GM12878 (cell line): ENCODE measurements around the gene FUCA2. TPM values are rescaled to one million over a fixed set of nuclear protein-coding genes. Genes with fewer than 3 reads are reported as not detected.

Experiments used
- CHD1 ChIP-seq: IDR thresholded peaks from 2 replicates; pipeline ENCODE4 v1.6.1; 2012; ENCODE audit warnings: low read depth, low read length, improper control_type of control experiment
- EP300 ChIP-seq, 2 experiments: fragments of 150-350 bp in 1 of 2; IDR thresholded peaks; 2 replicates each; pipeline ENCODE4 v1.6.1; 2011 to 2012; ENCODE audit warnings: low read depth in 2 of 2, low read length in 2 of 2, borderline replicate concordance in 1 of 2, improper control_type of control experiment in 1 of 2, inconsistent platforms in 1 of 2; ENCODE audit not compliant: control insufficient read depth in 1 of 2
- GATAD2B ChIP-seq: fragments of 450-650 bp; conservative IDR thresholded peaks from 2 replicates; pipeline ENCODE4 v1.6.1; 2017; ENCODE audit warnings: low read depth, mild to moderate bottlenecking, moderate library complexity
- IKZF2 ChIP-seq, 2 experiments: fragments of 450-650 bp; IDR thresholded peaks; 2 replicates each; pipeline ENCODE4 v1.6.1; 2017; ENCODE audit warnings: mild to moderate bottlenecking in 2 of 2, moderate library complexity in 2 of 2
- MAX ChIP-seq: IDR thresholded peaks from 2 replicates; pipeline ENCODE4 v1.6.1; 2012; ENCODE audit warnings: low read depth, low read length, improper control_type of control experiment
- MYC ChIP-seq: IDR thresholded peaks from 2 replicates; pipeline ENCODE4 v1.6.1; 2011; ENCODE audit warnings: mild to moderate bottlenecking, low read length, moderate library complexity, inconsistent platforms; ENCODE audit not compliant: insufficient read depth, insufficient replicate concordance, insufficient read length, severe bottlenecking
- NR2F1 ChIP-seq: fragments of 450-650 bp; conservative IDR thresholded peaks from 2 replicates; pipeline ENCODE4 v1.6.1; 2017; ENCODE audit warnings: mild to moderate bottlenecking
- RFX5 ChIP-seq: IDR thresholded peaks from 2 replicates; pipeline ENCODE4 v1.6.1; 2011; ENCODE audit warnings: low read depth, low read length, improper control_type of control experiment
- ZBTB11 ChIP-seq: fragments of 450-650 bp; formaldehyde crosslinking; IDR thresholded peaks from 2 replicates; pipeline ENCODE4 v1.5.0; 2022; ENCODE audit warnings: mild to moderate bottlenecking, missing genetic modification characterization
- ZNF384 ChIP-seq: IDR thresholded peaks from 2 replicates; pipeline ENCODE4 v1.6.1; 2012; ENCODE audit warnings: low read depth, mild to moderate bottlenecking, low read length, improper control_type of control experiment, borderline replicate concordance
- polyA plus RNA-seq, 11 experiments: library from polyadenylated mRNA; depleted of rRNA in 4 of 11; unstranded in 6 of 11; stranded (reverse) in 5 of 11; fragments of >200 nt; fragmentation: Nextera tagmentation in 4 of 11; fragmentation: Illumina TruSeq in 1 of 11; extraction: Ambion mirVana in 4 of 11; extraction: Trizol in 1 of 11; gene quantifications; 1 replicate in 1 of 11; 2 replicates in 10 of 11; pipeline versions ENCODE4 v1.2.1 to v1.2.3, GENCODE V29; 2011 to 2016; ENCODE audit warnings: inconsistent platforms in 2 of 11, missing spikeins in 2 of 11, low read depth in 1 of 11
- total RNA-seq, 4 experiments: library from RNA; depleted of rRNA in 3 of 4; stranded (reverse); fragments of >200 nt in 3 of 4; fragmentation: Illumina TruSeq in 1 of 4; extraction: Trizol in 1 of 4; gene quantifications; 2 replicates each; pipeline versions ENCODE4 v1.2.1 to v1.2.3, GENCODE V29; 2013 to 2021
- TF ChIP-seq, protein P1 (sequence below): IDR thresholded peaks from 2 replicates; pipeline ENCODE4 v1.6.1; 2011; ENCODE audit warnings: borderline replicate concordance, low read depth, mild to moderate bottlenecking, moderate library complexity, mixed read lengths, low read length; ENCODE audit not compliant: insufficient read depth; ENCODE audit errors: extremely low read length

FUCA2 gene
- total and polyA plus RNA-seq, 10 of the 15 experiments (the other 5 are each of a cell fraction or from before 2014, with no cell fraction given) = 5.7 to 36.2 (median 21.5) TPM

DNA sequence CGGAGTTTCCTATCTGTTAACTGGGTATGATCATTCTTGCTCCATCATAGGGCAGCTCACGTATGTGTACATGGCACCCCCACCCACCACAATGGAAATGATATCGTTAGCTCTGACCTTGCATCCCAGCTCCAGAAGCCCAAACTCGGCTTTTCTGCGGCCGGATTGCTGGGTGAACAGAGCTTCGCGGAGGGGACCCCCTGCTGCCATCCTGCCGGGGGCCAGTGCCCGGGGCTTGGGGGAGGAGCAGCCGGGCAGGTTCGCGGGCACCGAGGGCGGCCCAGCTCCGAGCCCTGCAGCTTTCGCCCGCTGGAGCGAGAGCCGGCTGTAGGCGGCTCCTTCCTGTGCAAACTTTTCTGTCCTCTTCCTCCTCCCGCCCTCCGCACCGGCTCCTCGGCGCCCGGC lies 24.9 kb upstream of the FUCA2 start (continued):
- TF ChIP-seq ZNF384 (no peak), CHD1 (no peak), MAX (no peak), EP300 (IDR thresholded peaks at IDR 0.05; ENCODE audit: borderline replicate concordance in 1 of 2, control insufficient read depth in 1 of 2, low read depth in 2 of 2, low read length in 2 of 2) (no peak), NR2F1 (0 out of 2 replicates have a peak, but pooled peaks have one; percentile 15), GATAD2B (0 out of 2 replicates have a peak, but pooled peaks have one; percentile 43), ZBTB11 (CRISPR knock-in tag) (no peak), IKZF2 (IDR thresholded peaks at IDR 0.05) (no peak), MYC (no peak), RFX5 (no peak)
- TF ChIP-seq, protein P1, sequence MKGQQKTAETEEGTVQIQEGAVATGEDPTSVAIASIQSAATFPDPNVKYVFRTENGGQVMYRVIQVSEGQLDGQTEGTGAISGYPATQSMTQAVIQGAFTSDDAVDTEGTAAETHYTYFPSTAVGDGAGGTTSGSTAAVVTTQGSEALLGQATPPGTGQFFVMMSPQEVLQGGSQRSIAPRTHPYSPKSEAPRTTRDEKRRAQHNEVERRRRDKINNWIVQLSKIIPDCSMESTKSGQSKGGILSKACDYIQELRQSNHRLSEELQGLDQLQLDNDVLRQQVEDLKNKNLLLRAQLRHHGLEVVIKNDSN = no peak
